Measurements from ENCODE around the gene PGAP6. TPM values are rescaled to one million over a fixed set of nuclear protein-coding genes. Genes with fewer than 3 reads are reported as not detected.
"Not testable (repeated sequence)": the region's sequence is repeated elsewhere in the genome, so short reads cannot be mapped to it uniquely, and the experiment has no call there.

Gene PGAP6
- total RNA-seq, 2 donors from 2014 or later = 39.7 to 106 TPM

DNA sequence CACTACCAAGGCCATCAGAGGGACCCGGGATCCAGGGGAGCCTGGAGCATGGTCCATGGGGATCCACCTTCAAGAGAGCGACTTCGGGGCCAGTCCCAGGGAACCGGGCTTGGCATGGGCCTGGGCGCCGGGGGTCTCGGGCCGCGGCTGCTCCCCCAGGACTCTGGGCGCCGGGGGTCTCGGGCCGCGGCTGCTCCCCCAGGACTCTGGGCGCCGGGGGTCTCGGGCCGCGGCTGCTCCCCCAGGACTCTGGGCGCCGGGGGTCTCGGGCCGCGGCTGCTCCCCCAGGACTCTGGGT lies 19.1 kb downstream of the PGAP6 start:
- not testable (repeated sequence) for H3K9me3 ChIP-seq (ENCODE audit: control insufficient read depth, low read length, poor library complexity, severe bottlenecking); H3K4me1 Mint-ChIP-seq; DNase-seq; H3K36me3 Mint-ChIP-seq (ENCODE audit: low read depth); ATAC-seq; H3K27me3 Mint-ChIP-seq; H3K27ac Mint-ChIP-seq; H3K4me3 Mint-ChIP-seq

DNA sequence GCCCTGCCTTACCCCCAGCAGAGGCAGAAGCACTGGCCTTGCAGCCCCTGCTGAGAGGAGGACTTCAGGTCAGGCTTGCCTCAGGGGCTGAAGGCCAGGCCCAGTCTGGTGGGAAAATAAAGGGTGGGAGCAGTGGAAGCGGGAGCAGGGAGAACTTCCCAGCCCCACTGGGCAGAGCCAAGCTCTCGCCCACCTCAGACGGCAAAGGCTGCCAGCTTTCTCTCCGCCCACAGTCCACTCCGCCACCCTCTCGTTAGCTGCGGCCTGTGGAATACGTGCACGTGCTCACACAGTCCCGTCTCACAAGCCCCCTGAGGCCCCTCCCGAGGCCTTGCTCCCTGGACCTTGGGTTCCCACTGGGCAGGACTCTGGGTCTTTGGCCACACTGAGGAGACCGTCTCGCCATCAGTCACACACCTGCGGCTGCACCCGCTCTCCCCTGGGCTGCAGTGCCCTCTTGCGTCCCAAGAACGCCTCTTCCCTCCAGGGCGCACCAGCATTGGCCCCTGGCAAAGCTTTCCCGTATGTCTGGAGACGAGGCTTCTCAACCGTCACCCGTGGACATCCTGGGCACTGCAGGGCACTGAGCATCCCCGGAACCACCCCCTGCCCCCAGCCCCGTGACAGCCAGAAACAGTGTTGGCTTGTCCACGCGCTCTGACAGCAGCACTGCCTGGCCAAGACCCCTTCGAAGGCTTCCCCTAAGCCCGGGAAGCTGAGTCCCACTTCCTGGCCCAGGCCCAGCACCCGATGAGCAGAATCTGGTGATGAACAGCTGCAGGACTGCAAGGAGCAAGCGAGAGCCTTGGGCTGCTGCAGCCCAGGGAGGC lies 19.7 kb downstream of the PGAP6 start:
- peaks cover 2% of the 10 kb centered on the region for H3K36me3 Mint-ChIP-seq (ENCODE audit: low read depth)

DNA sequence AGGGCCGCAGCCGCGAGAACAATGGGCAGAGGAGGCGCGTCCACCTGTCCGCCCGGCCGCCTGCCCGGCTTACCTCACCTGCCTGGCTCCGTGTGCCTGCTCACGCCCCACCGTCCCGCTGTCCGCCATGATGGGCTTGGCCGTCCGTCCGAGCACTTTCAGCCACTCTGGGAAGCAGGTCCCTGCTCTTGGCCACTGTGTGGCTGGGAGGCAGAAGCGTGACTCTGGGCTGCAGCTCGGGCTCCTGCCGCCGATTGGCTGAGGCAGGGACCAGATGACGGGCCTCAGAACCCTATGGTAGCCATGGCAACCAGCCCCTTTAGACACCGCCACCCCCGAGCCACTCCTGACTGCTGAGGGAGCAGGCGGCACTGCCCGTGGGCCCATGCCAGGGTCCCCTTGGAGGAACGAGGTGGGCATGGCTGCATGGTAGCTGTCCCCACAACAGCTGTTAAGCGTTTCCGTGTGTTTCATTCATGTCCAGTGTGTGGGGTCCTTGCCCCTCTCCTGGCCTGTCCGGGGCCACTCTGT lies 20.4 kb downstream of the PGAP6 start:
- Mint-ChIP-seq H3K4me3 (no peak overlapping the region), H3K27ac (peak overlapping the region; percentile 59), H3K4me1 (peaks cover 9% of the 10 kb centered on the region), H3K27me3 (no peaks in the 10 kb centered on the region), H3K36me3 (ENCODE audit: low read depth) (no peaks in the 10 kb centered on the region)
- DNase-seq = no peak
- no peaks in the 10 kb centered on the region for H3K9me3 ChIP-seq (ENCODE audit: control insufficient read depth, low read length, poor library complexity, severe bottlenecking)
- ATAC-seq = no peak

More for the DNA sequence above, 19.7 kb downstream of the PGAP6 start:
- peak overlapping the region; percentile 59 for H3K27ac Mint-ChIP-seq
- DNase-seq (peak; percentile 37 to 68 (median 62)), ATAC-seq (peak; percentile 95)
- peak overlapping the region; percentile 7 for H3K4me3 Mint-ChIP-seq
- H3K4me1 Mint-ChIP-seq = peaks cover 8% of the 10 kb centered on the region
- no peaks in the 10 kb centered on the region for H3K27me3 Mint-ChIP-seq
- no peaks in the 10 kb centered on the region for H3K9me3 ChIP-seq (ENCODE audit: control insufficient read depth, low read length, poor library complexity, severe bottlenecking)

DNA sequence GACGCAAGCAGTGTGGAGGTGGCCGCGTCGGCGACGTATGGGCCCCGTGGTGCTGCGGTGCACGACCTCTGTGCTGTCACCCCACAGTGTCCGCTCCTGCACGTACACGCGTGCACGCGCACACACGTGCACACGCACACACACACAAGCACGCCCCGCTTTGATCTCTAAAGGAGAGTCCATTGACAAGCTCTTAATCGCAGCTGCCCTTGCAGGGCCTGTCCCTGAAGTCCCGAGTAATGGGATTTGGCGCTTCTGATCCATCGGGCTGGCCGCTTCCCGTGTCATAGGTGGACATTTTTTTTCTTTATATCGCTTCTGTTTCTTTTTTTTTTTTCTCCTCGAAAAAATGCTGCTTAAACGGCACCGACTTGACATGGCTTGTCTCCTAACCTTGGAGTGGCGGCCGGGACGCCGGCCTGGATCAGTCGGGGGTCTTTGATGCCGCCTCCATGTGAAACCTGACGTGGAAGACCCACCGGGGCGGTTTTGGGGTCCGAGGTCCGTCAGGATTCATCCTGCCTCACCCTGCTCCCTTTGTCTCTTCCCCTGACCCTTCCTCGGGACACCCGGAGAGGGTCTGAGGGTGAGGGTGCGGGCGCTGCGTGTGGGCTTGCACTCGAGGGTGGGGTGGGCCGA lies 21.0 kb downstream of the PGAP6 start:
- Mint-ChIP-seq H3K4me3 (no peak overlapping the region), H3K27ac (no peak overlapping the region), H3K36me3 (ENCODE audit: low read depth) (no peaks in the 10 kb centered on the region)

DNA sequence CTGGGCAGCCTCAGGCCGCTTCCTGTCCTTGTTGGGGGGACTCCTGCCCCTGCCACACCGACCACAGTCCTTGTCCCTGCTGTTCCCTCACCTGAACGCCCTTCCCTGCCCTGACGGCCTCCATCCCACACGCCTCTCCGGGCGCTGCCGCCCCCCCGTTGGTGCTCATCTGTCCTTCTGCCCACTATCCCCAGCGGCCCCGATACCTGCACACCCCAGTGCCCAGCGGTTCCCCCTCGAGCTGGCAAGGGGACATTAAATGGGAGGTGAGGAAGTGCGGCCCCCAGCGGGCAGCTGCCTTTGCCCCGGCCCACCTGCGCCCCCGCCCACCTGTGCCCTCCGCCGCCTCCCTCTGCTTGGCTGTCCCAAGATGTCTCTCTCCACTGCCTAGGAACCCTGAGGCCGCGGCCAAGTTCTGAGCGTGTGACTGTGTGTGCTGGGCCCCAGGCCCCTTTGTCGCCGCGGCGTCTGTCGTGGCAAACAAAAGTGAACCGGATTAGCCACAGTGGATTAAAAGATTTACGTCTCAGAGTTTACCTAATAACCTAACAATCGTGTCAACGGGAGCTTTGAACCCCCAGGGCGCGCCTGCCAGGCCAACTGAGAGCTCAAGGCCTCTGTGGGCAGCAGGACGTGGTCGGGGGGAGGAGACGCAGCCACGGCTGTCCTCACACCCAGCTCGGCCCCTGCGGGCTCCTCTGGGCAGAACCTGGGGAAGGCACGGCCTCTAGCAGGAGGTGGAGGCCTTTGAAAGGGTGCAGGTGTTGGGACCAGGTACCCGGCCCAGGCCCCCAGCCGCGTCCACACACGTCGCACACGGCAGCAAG lies 21.7 kb downstream of the PGAP6 start:
- no peaks in the 10 kb centered on the region for H3K27me3 Mint-ChIP-seq
- H3K36me3 Mint-ChIP-seq (ENCODE audit: low read depth) = no peaks in the 10 kb centered on the region
- no peaks in the 10 kb centered on the region for H3K9me3 ChIP-seq (ENCODE audit: control insufficient read depth, low read length, poor library complexity, severe bottlenecking)
- no peak overlapping the region for H3K27ac Mint-ChIP-seq
- H3K4me1 Mint-ChIP-seq = peaks cover 15% of the 10 kb centered on the region
- no peak overlapping the region for H3K4me3 Mint-ChIP-seq
- DNase-seq = no peak
- ATAC-seq = no peak

More for the DNA sequence above, 21.0 kb downstream of the PGAP6 start:
- Mint-ChIP-seq H3K4me1 (peaks cover 11% of the 10 kb centered on the region), H3K27me3 (no peaks in the 10 kb centered on the region)
- no peak for DNase-seq
- H3K9me3 ChIP-seq (ENCODE audit: control insufficient read depth, low read length, poor library complexity, severe bottlenecking) = no peaks in the 10 kb centered on the region
- ATAC-seq = no peak

DNA sequence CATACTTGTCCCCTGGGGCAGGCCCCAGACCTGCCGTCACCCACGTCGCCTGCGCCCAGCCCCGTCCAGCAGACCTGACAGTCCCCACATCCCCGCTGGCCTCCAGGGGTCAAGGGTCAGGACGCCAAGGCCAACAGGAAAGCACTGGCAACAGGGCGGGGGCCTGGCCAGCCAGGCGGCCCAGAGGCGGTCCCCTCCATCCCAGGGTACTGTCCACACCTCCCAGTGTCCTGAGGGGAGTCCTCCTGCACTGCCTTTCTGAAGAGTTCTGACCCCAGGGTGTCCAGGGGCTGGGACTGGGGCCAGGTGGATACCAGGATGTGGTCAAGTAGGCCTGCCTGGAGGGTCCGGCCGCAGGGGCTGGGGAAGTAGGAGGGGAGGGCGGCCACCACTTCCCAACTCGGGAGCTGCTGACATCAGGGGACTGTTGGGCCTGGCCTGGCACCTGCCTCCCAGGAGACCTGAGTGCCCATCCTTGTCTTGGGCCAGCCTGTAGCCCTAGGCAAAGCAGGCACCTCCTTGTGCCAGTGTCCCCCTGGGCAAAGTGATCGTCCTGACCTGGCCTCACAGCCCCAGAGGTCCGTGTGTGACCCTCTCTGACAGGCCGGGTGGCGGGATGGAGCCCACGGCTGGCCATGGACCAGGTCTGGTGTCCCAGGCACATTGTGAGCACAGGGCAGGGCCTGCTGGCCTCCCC lies 22.6 kb downstream of the PGAP6 start:
- DNase-seq (no peak), ATAC-seq (no peak)
- no peaks in the 10 kb centered on the region for H3K27me3 Mint-ChIP-seq
- H3K9me3 ChIP-seq (ENCODE audit: control insufficient read depth, low read length, poor library complexity, severe bottlenecking) = no peaks in the 10 kb centered on the region
- no peak overlapping the region for H3K27ac Mint-ChIP-seq
- H3K4me3 Mint-ChIP-seq = no peak overlapping the region
- peaks cover 17% of the 10 kb centered on the region for H3K4me1 Mint-ChIP-seq
- no peaks in the 10 kb centered on the region for H3K36me3 Mint-ChIP-seq (ENCODE audit: low read depth)

DNA sequence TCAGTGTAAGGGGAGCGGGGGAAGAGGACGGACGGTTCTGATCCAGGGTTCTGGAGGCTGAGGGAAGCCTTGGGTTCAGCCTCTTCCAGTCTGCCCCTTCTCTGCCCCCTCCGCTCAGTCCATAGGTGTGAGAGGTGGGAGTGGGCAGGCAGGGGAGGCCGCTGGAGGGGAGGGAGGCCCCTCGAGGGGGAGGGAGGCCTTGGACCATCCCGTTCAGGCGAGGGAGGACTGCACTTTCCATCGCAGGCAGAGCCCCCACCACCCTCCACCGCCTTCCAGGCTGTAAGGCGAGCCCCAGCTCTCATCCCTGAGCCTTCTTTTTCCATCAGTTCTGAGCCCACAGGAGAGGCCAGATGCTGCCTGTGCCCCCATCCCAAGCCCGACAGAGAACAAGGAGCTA lies 25.0 kb downstream of the PGAP6 start:
- H3K4me1 Mint-ChIP-seq = peaks cover 16% of the 10 kb centered on the region
- DNase-seq = no peak
- peak overlapping the region; percentile 63 for H3K27ac Mint-ChIP-seq
- H3K4me3 Mint-ChIP-seq = no peak overlapping the region
- no peaks in the 10 kb centered on the region for H3K9me3 ChIP-seq (ENCODE audit: control insufficient read depth, low read length, poor library complexity, severe bottlenecking)
- H3K27me3 Mint-ChIP-seq = no peaks in the 10 kb centered on the region
- no peak for ATAC-seq
- H3K36me3 Mint-ChIP-seq (ENCODE audit: low read depth) = no peaks in the 10 kb centered on the region

DNA sequence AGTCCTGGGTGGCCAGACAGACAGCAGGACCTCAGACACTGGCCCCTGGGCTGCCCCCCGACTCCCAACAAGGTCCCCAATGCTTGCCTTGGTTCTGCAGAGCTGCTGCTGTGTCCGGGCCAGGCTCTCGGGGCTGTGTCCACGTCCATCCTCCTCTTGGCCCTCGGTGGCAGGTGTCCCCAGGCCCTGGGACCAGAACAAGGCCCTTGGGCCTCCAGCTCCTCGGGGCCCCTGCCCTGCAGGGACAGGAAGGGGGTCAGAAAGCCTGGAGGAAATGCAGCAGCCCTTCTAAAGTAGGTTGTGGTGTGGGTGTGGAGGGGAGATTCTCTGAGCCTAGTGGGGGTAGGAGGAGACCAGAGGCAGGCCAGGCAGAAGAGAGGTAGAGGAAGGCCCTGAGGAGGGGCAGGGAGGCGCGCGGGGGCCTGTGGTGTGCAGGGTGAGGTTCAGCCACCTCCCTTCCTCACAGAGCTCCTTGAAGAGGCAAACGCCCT lies 26.8 kb downstream of the PGAP6 start:
- no peaks in the 10 kb centered on the region for H3K9me3 ChIP-seq (ENCODE audit: control insufficient read depth, low read length, poor library complexity, severe bottlenecking)
- H3K27ac Mint-ChIP-seq = peak overlapping the region; percentile 95
- H3K27me3 Mint-ChIP-seq = no peaks in the 10 kb centered on the region
- peak overlapping the region; percentile 95 for H3K4me3 Mint-ChIP-seq
- DNase-seq (peak; percentile 30 to 45 (median 35)), ATAC-seq (peak; percentile 24)
- no peaks in the 10 kb centered on the region for H3K36me3 Mint-ChIP-seq (ENCODE audit: low read depth)
- peaks cover 18% of the 10 kb centered on the region for H3K4me1 Mint-ChIP-seq

DNA sequence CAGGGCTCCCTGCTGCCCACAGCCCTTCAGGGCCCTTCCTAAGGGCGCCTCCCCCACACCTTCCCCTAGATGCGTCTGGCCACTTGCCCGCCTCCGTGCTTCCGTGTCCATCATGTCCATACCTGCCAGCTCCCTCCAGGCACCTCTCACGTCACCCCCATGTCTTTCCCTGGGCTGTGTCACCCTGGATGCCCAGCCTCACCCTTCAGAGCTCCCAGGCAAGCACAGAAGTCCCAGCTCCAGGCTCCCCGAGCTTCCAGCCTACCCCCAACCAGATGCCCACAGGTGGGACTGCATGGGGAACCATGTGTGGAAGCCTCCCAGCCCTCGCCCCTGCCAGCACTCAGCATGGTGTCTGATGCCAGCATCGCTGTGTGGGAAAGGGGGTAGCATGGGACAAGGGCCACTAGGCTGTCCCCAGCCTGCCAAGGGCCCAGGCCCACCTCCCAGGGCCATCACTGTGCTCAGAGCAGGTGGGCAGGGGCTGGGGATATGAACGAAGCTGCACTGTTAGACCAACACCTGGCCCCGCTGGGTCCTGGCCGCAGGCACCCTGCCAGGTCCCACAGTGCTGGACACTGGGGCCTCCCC lies 27.4 kb downstream of the PGAP6 start:
- no peaks in the 10 kb centered on the region for H3K27me3 Mint-ChIP-seq
- peak overlapping the region; percentile 95 for H3K27ac Mint-ChIP-seq
- peak overlapping the region; percentile 95 for H3K4me3 Mint-ChIP-seq
- ATAC-seq (no peak), DNase-seq (no peak)
- peaks cover 18% of the 10 kb centered on the region for H3K4me1 Mint-ChIP-seq
- no peaks in the 10 kb centered on the region for H3K9me3 ChIP-seq (ENCODE audit: control insufficient read depth, low read length, poor library complexity, severe bottlenecking)
- H3K36me3 Mint-ChIP-seq (ENCODE audit: low read depth) = no peaks in the 10 kb centered on the region

DNA sequence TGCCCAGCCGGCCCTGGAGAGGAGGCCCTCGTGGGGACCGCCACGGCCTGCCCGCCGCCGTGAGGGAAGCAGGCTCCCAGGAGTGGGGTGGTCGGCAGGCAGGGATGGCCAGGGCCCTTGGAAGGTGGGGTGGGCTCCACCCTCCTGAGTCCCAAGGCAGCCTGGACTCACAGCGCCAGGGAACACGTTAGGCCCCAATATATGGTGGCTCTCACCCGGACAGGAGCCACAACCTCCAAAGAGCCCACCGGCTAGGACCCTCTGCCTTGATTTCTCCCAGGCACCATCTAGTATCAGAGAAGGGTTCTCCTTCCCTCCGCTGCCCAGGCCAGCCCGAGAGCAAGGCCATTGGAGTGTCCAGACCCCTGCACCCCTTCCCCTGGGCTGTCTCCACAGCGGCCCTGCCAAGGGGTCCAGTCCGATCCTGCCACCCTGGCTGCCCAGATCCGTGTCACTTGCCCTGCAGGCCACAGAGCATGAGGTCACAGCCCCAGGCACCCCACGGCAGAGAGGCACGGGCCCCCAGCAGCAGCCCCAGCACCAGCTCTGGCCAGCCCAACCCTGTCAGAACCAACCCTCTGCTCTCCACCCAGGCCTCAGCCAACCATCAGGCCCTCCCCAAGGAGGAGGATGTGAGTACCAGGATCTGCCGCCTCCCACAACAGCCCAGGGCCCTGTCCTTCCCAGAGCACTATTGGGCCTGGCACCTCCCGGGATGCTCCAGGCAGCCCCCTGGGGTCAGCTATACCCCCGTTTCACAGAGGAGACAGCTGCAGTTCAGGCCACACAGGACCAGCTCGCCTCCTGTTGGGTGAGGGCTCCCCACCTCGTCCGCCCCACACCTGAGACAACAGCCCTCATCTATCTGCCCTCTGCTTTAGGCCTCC lies 28.1 kb downstream of the PGAP6 start:
- DNase-seq (no peak), ATAC-seq (no peak)
- Mint-ChIP-seq H3K36me3 (ENCODE audit: low read depth) (no peaks in the 10 kb centered on the region), H3K4me3 (peak overlapping the region; percentile 95), H3K4me1 (peaks cover 21% of the 10 kb centered on the region), H3K27ac (peak overlapping the region; percentile 95), H3K27me3 (no peaks in the 10 kb centered on the region)
- no peaks in the 10 kb centered on the region for H3K9me3 ChIP-seq (ENCODE audit: control insufficient read depth, low read length, poor library complexity, severe bottlenecking)

DNA sequence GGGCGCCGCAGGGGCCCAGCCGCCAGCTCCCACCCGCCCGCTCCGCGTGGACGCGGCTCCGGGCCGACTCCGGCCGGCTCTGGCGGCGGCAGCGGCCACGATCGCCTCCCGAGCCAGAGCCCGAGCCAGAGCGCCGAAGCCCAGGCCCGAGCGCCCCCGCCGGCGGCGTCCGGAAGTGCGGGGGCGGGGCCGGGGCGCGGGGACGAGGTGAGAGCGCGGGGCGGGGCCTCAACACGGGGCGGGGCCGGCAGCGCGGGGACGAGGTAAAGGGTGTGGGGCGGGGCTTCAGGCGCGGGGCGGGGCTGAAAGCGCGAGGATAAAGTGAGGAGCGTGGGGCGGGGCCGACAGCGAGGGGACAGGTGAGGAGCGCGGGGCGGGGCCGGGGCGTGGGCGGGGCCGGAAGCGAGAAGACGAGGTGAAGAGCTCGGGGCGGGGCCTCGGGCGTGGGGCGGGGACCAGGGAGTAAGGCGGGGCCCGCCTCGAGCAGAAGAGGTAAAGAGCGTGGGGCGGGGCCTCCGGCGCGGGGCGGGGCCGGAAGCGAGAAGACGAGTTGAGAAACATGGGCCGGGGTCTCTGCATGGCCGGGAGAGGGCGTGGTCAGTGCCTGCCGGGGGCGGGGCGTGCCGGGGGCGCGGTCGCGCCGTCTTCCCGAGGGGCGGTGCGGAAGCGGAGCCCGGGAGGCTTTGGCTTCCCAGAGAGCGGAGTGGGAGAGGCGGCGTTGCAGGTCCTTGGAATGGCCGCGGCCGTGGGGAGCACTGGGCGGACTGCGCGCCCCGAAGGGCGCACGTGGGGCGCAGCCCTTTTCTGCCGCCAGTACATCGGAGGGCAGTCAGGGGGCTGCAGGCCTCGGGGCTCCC lies 29.0 kb downstream of the PGAP6 start, which contains the start of gene AXIN1:
Gene AXIN1 (minus strand): TSS at position 177 of the 857 bp plus-strand sequence. CDS start 5,698 bp downstream, outside the sequence.
- ATAC-seq (peak; percentile 88), DNase-seq (peak; percentile 100)
- Mint-ChIP-seq H3K27me3 (no peaks in the 10 kb centered on the region), H3K27ac (peak within 1 kb of the TSS; percentile 95), H3K4me1 (peaks cover 27% of the 10 kb centered on the region), H3K36me3 (ENCODE audit: low read depth) (no peaks in the 10 kb centered on the region), H3K4me3 (peak within 1 kb of the TSS; percentile 95)
- H3K9me3 ChIP-seq (ENCODE audit: control insufficient read depth, low read length, poor library complexity, severe bottlenecking) = no peaks in the 10 kb centered on the region
